ENCODE measurements around the gene PGAM2.

The PGAM2 gene

GRCh38 chr7:44046321-44047061 lies 18.9 kb downstream of the PGAM2 start:
- TF ChIP-seq ZNF146 (tag by site-specific recombination; IDR thresholded peaks at IDR 0.05) (no peak), ZNF837 (tag by site-specific recombination; IDR thresholded peaks at IDR 0.05) (no peak), EGR2 (tag by site-specific recombination; IDR thresholded peaks at IDR 0.05; ENCODE audit: low read depth) (no peak)
- H3K36me3 ChIP-seq (ENCODE audit: control insufficient read depth in 2 of 2, insufficient read depth in 1 of 2, low read length in 2 of 2): peaks cover 11 to 40% of the 10 kb centered on the region in 2 experiments; a peak in 2 of 3 replicates
- ChIA-PET CTCF (no interaction called here), POLR2A (interaction anchor here (1.5 kb wide), 1 partner anchor 17 kb away, joined by 3 read pairs; no protein-coding TSS in a partner anchor)
- H3K4me1 ChIP-seq (ENCODE audit: control insufficient read depth, insufficient read depth, low read length): peaks cover 6% of the 10 kb centered on the region; the same call in 1 of the 2 replicates
- no peaks in the 10 kb centered on the region for H3K9me3 ChIP-seq (ENCODE audit: control insufficient read depth, insufficient read depth, low read depth, low read length)
- no peak overlapping the region for H3K27ac ChIP-seq (ENCODE audit: extremely low read depth, low read depth, low read length)
- no peak overlapping the region for H3K4me3 ChIP-seq (ENCODE audit: low read depth, low read length)

GRCh38 chr7:44045226-44046014 lies 19.9 kb downstream of the PGAM2 start:
- peak overlapping the region; percentile 96 for H3K4me3 ChIP-seq (ENCODE audit: low read depth, low read length)
- H3K4me1 ChIP-seq (ENCODE audit: control insufficient read depth, insufficient read depth, low read length): peaks cover 6% of the 10 kb centered on the region; the same call in 1 of the 2 replicates
- CTCF ChIA-PET: no interaction called here
- H3K36me3 ChIP-seq (ENCODE audit: control insufficient read depth in 2 of 2, insufficient read depth in 1 of 2, low read length in 2 of 2): peaks cover 11 to 29% of the 10 kb centered on the region in 2 experiments; a peak in 2 of 3 replicates
- no peaks in the 10 kb centered on the region for H3K9me3 ChIP-seq (ENCODE audit: control insufficient read depth, insufficient read depth, low read depth, low read length)
- peak; percentile 75 for TF ChIP-seq ZBTB17 (tag by site-specific recombination; IDR thresholded peaks at IDR 0.05)
- peak; percentile 52; the same call in 1 of the 2 replicates for TF ChIP-seq SCRT2 (tag by site-specific recombination; IDR thresholded peaks at IDR 0.05)
- TF ChIP-seq ZNF138 (tag by site-specific recombination; IDR thresholded peaks at IDR 0.05; ENCODE audit: borderline replicate concordance): no peak
- TF ChIP-seq ZNF692 (tag by site-specific recombination; IDR thresholded peaks at IDR 0.05): peak; percentile 26; the same call in 1 of the 2 replicates
- TF ChIP-seq ZBTB48 (tag by site-specific recombination; IDR thresholded peaks at IDR 0.05): 0 out of 2 replicates have a peak, but pooled peaks have one; percentile 4
- peak overlapping the region; percentile 63 for H3K27ac ChIP-seq (ENCODE audit: extremely low read depth, low read depth, low read length)
- POLR2A ChIA-PET: interaction anchor here (0.6 to 1.9 kb wide), 4 partner anchors 13 to 66 kb away, joined by 3 to 16 read pairs (median 8); partner anchors contain the start of gene PGAM2

- Histone ChIP-seq H3K4me3 (ENCODE audit: low read depth, low read length) (peak within 1 kb of the TSS; percentile 96), H3K4me1 (ENCODE audit: control insufficient read depth, insufficient read depth, low read length) (peaks cover 6% of the 10 kb centered on the region; the same call in 1 of the 2 replicates), H3K36me3 (ENCODE audit: control insufficient read depth in 2 of 2, insufficient read depth in 1 of 2, low read length in 2 of 2) (peaks cover 7 to 20% of the 10 kb centered on the region in 2 experiments; a peak in 2 of 3 replicates), H3K27ac (ENCODE audit: extremely low read depth, low read depth, low read length) (peak within 1 kb of the TSS; percentile 63), H3K9me3 (ENCODE audit: control insufficient read depth, insufficient read depth, low read depth, low read length) (no peaks in the 10 kb centered on the region)
- POLR2A ChIA-PET: interaction anchor here (0.7 to 1.9 kb wide), 7 partner anchors 14 to 173 kb away, joined by 3 to 16 read pairs (median 3); partner anchors contain the start of gene PGAM2
- CTCF ChIA-PET: interaction anchor here (0.7 kb wide), 1 partner anchor 520 kb away, joined by 4 read pairs; no protein-coding TSS in a partner anchor
- peak; percentile 81 for TF ChIP-seq ZBTB26 (tag by site-specific recombination; optimal IDR thresholded peaks at IDR 0.05)
- peak; percentile 87 for TF ChIP-seq ZNF518A (tag by site-specific recombination; conservative IDR thresholded peaks at IDR 0.05; ENCODE audit: low read depth)
- TF ChIP-seq ZFP37 (tag by site-specific recombination; IDR thresholded peaks at IDR 0.05): 0 out of 2 replicates have a peak, but pooled peaks have one; percentile 28
- peak; percentile 78 for TF ChIP-seq GLIS2 (tag by site-specific recombination; IDR thresholded peaks at IDR 0.05)
- peak; percentile 67 for TF ChIP-seq KLF9 (tag by site-specific recombination; IDR thresholded peaks at IDR 0.05; ENCODE audit: low read depth)
- TF ChIP-seq ELK4 (IDR thresholded peaks at IDR 0.05; ENCODE audit: borderline replicate concordance, low read depth, low read length): peak; percentile 76; the same call in 1 of the 2 replicates
- TF ChIP-seq ZBTB20 (tag by site-specific recombination; IDR thresholded peaks at IDR 0.05): peak; percentile 40
- TF ChIP-seq ZSCAN30 (tag by site-specific recombination; IDR thresholded peaks at IDR 0.05): peak; percentile 52; the same call in 1 of the 2 replicates
- peak; percentile 49; the same call in 1 of the 2 replicates for TF ChIP-seq SP7 (tag by site-specific recombination; IDR thresholded peaks at IDR 0.05)
Measured at GRCh38 chr7:44044315-44045225, 20.8 kb downstream of the PGAM2 start, which contains the start of gene DBNL. DBNL (plus strand) TSS chr7:44044702; CDS start chr7:44044738, 36 bp downstream.
